Measurements from ENCODE around the gene OR52B2.
"Not testable (repeated sequence)": the region's sequence is repeated elsewhere in the genome, so short reads cannot be mapped to it uniquely, and the experiment has no call there.

OR52B2 gene

DNA sequence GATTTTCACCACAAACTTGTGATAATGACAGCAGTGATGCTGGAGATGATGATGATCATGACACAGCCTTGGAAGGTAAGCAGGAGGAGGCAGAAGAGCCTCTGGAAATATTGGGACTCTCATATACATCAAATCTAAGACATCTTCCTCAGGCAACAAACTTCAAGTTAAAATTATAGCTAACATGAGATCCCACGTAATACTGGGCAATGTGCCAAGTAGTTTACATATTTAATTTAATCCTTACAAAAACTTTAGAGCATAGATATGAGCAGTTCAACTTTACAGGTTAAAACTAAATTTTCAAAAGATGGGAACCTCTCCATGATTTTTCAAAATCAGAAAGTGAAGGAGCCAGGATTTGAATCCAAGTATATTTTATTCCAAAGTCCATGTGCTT lies 19.0 kb downstream of the OR52B2 start:
- no peak for DNase-seq

DNA sequence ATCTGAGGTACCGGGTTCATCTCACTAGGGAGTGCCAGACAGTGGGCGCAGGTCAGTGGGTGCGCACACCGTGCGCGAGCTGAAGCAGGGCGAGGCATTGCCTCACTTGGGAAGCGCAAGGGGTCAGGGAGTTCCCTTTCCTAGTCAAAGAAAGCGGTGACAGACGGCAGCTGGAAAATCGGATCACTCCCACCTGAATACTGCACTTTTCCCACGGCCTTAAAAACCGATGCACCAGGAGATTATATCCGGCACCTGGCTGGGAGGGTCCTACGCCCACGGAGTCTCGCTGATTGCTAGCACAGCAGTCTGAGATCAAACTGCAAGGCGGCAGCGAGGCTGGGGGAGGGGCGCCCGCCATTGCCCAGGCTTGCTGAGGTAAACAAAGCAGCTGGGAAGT lies 26.4 kb downstream of the OR52B2 start:
- DNase-seq = not testable (repeated sequence)

DNA sequence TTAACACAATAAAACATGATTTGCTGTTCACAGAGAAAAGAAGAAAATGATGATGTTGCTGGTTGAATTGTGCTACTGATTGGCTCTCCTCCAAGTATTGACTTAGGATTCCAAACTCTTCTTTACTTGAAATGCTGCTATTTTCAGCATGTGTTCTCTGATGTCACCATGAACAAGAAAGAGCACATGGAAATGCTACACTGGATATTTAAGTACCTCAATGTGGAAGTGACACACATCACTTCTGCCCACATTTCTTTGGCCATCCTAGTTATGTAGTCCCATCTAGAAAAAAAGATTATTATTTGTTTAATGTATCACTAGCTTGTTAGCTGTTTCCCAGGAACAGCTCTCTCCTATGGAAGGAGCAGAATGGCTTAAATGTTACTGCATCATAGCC lies 27.2 kb downstream of the OR52B2 start:
- no peak for DNase-seq

DNA sequence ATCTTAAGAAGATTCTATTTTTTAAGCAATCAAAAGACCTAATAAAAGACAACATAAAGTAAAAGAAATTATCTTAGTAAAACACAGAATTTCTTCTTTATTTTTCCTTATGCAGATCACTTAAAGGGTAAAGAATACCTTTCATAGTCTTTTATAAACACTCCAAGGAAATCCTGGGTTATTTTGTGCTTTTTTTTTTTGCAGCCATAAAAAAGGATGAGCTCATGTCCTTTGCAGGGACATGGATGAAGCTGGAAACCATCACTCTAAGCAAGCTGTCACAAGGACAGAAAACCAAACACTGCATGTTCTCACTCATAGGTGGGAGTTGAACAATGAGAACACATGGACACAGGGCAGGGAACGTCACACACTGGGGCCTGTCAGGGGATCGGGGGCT lies 34.2 kb downstream of the OR52B2 start:
- not testable (repeated sequence) for DNase-seq

DNA sequence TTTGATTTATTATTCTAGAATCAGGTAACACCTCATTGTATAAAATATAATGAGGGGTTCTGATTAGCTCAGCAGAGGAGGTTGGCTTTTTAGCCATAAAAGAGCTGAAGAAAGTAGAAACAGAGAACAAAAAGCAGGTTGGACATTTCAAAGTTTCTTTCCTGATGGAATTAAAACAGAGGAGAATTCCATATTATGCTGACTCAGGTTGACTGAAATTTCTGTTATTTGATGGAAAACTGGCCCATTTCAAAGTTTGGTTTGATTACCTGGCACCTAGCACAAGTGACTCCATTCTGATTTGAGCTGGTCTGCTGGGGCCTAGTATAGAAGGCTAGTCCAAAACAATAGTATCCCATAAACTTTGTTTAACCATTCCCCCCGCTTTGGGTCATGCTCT lies 37.7 kb downstream of the OR52B2 start:
- no peak for DNase-seq

DNA sequence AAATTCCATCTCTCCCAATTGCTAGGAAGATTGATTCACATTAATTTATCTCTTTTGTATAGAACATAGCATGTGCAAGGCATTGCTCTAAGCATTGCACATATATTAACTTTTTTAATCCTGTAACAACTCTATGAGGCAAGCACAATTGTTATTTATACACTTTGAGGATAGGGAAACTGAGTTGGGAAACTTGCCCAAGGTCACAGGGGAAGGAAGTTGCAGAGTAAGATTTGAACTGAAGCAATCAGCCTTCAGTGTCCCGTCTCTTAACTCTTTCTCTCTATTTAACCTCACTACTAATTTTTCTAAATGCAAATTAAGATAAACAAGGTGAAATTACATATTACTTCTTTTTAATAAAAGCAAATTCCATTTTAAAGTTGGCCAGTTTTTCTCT lies 40.5 kb downstream of the OR52B2 start:
- DNase-seq = no peak

DNA sequence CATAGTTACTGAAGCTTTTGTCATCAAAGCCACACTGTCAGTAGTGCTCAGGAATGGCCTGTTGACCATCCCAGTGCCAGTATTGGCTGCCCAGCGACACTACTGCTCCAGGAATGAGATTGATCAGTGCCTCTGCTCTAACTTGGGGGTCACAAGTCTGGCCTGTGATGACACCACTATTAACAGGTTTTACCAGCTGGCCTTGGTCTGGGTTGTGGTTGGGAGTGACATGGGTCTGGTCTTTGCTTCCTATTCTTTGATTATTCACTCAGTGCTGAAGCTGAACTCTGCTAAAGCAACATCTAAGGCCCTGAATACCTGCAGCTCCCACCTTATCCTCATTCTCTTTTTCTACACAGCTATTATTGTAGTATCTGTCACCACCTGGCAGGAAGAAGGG lies 41.1 kb downstream of the OR52B2 start:
- DNase-seq = no peak

DNA sequence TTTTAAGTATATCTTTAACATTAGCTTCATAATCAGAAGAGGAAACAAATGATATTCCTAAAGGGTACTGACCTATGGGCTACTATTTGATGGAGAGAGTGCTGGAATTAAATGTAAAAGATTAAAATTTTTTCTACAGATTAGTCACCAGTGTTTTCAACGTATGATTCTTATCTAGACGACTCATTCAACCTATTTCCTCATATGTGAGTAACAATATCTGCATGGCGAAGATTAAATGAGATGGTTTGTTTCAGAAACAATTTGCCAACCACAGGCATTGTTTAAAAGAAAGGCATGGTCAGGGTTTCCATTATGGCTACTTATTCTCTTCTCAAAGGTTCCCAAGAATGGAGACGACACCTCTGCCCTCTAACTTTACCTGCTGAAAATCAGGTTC lies 42.2 kb downstream of the OR52B2 start:
- DNase-seq = no peak

DNA sequence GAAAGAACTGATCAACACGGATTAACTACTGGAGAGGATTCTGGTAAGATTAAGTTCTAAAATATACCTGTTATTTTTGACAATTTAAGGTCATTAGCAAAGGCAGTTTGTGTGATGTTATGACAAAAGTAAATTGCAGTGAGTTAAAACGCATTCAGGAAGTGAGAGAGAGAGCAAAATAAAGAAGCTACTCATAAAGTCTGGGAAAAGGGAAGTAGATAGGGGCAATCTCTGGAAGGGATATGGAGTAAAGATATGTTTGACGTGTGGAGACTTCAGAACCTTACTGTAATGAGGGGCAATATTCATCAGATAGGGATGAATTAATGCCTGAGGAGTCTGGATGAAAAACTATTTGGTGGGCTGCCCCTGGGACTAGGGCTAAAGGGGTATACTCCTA lies 45.9 kb downstream of the OR52B2 start:
- DNase-seq = no peak
